Measurements from ENCODE around the gene TMTC1. TPM values are rescaled to one million over a fixed set of nuclear protein-coding genes. Genes with fewer than 3 reads are reported as not detected.

Gene TMTC1
- total and polyA plus RNA-seq, 2 donors (not counting 1 experiment from before 2014, with no cell fraction given) = not detected

GRCh38 chr12:29794862-29795261, 11.1 kb upstream of the TMTC1 start:
- Histone ChIP-seq H3K36me3 (replicated peaks in 1 of 2; ENCODE audit: control extremely low read depth in 1 of 2, control insufficient read depth in 1 of 2, extremely low read depth in 1 of 2, insufficient read depth in 2 of 2, low read length in 1 of 2) (no peaks in the 10 kb centered on the region), H3K4me2 (replicated peaks; ENCODE audit: low read depth, low read length, poor library complexity, severe bottlenecking) (no peak overlapping the region), H3K27me3 (replicated peaks in 1 of 4; ENCODE audit: control extremely low read depth in 1 of 4, control insufficient read depth in 3 of 4, insufficient read depth in 4 of 4, low read length in 3 of 4) (no peaks in the 10 kb centered on the region), H3K27ac (ENCODE audit: low read length in 2 of 2) (no peak overlapping the region), H3K4me1 (ENCODE audit: control insufficient read depth in 2 of 2, insufficient read depth in 2 of 2, low read length in 2 of 2) (no peaks in the 10 kb centered on the region), H3K9ac (ENCODE audit: low read length) (no peak overlapping the region), H3K4me3 (ENCODE audit: control extremely low read depth in 1 of 5, extremely low read depth in 1 of 5, insufficient read depth in 1 of 5, low read depth in 2 of 5, low read length in 4 of 5) (no peak overlapping the region), H2AFZ (ENCODE audit: insufficient read depth, low read depth, low read length, poor library complexity, severe bottlenecking) (no peak overlapping the region), H3K79me2 (ENCODE audit: control insufficient read depth, insufficient read depth, low read length) (no peaks in the 10 kb centered on the region), H4K20me1 (ENCODE audit: control insufficient read depth, insufficient read depth, low read length, poor library complexity, severe bottlenecking) (no peaks in the 10 kb centered on the region), H3K9me3 (ENCODE audit: control extremely low read depth in 1 of 3, control insufficient read depth in 2 of 3, insufficient read depth in 1 of 3, low read length in 2 of 3) (peaks cover 3 to 13% (median 8%) of the 10 kb centered on the region in 3 donors)
- ATAC-seq (ENCODE audit: low read depth) = no peak
- H3K4me1 Mint-ChIP-seq = no peaks in the 10 kb centered on the region
- H3K27me3 Mint-ChIP-seq = no peaks in the 10 kb centered on the region
- no peak overlapping the region for H3K27ac Mint-ChIP-seq
- TF ChIP-seq CTCF (IDR thresholded peaks at IDR 0.05) (no peak), EZH2 (IDR thresholded peaks at IDR 0.05; ENCODE audit: borderline replicate concordance, insufficient read depth, low read depth, low read length, poor library complexity, severe bottlenecking) (no peak)
- H3K9me3 Mint-ChIP-seq (ENCODE audit: insufficient read depth) = no peaks in the 10 kb centered on the region
- ChIA-PET CTCF (no interaction called here), POLR2A (no interaction called here)
- intact Hi-C loops (cut with micrococcal nuclease) = no loop called here
- H3K4me3 Mint-ChIP-seq = no peak overlapping the region
- DNase-seq = no peak

GRCh38 chr12:29792853-29793252, 9.1 kb upstream of the TMTC1 start:
- H2AFZ ChIP-seq (ENCODE audit: insufficient read depth, low read depth, low read length, poor library complexity, severe bottlenecking) = no peak overlapping the region
- Mint-ChIP-seq H3K9me3 (ENCODE audit: insufficient read depth) (no peaks in the 10 kb centered on the region), H3K4me3 (no peak overlapping the region), H3K27me3 (no peaks in the 10 kb centered on the region), H3K27ac (no peak overlapping the region), H3K4me1 (no peaks in the 10 kb centered on the region)
- intact Hi-C loops (cut with micrococcal nuclease) = no loop called here
- H3K27me3 ChIP-seq (replicated peaks in 1 of 4; ENCODE audit: control extremely low read depth in 1 of 4, control insufficient read depth in 3 of 4, insufficient read depth in 4 of 4, low read length in 3 of 4) = no peaks in the 10 kb centered on the region
- peaks cover 3 to 13% (median 8%) of the 10 kb centered on the region in 3 donors for H3K9me3 ChIP-seq (ENCODE audit: control extremely low read depth in 1 of 3, control insufficient read depth in 2 of 3, insufficient read depth in 1 of 3, low read length in 2 of 3)
- ChIA-PET POLR2A (no interaction called here), CTCF (no interaction called here)
- 96% methylated on average over 8 of the region's 8 CpGs for WGBS (ENCODE audit: insufficient coverage)
- H3K36me3 ChIP-seq (replicated peaks in 1 of 2; ENCODE audit: control extremely low read depth in 1 of 2, control insufficient read depth in 1 of 2, extremely low read depth in 1 of 2, insufficient read depth in 2 of 2, low read length in 1 of 2) = no peaks in the 10 kb centered on the region
- no peaks in the 10 kb centered on the region for H4K20me1 ChIP-seq (ENCODE audit: control insufficient read depth, insufficient read depth, low read length, poor library complexity, severe bottlenecking)
- no peak for DNase-seq
- no peaks in the 10 kb centered on the region for H3K79me2 ChIP-seq (ENCODE audit: control insufficient read depth, insufficient read depth, low read length)
- no peak overlapping the region for H3K4me3 ChIP-seq (ENCODE audit: control extremely low read depth in 1 of 5, extremely low read depth in 1 of 5, insufficient read depth in 1 of 5, low read depth in 2 of 5, low read length in 4 of 5)
- no peak overlapping the region for H3K27ac ChIP-seq (ENCODE audit: low read length in 2 of 2)
- ATAC-seq (ENCODE audit: low read depth) = no peak
- no peak overlapping the region for H3K4me2 ChIP-seq (replicated peaks; ENCODE audit: low read depth, low read length, poor library complexity, severe bottlenecking)
- no peak overlapping the region for H3K9ac ChIP-seq (ENCODE audit: low read length)
- no peaks in the 10 kb centered on the region for H3K4me1 ChIP-seq (ENCODE audit: control insufficient read depth in 2 of 2, insufficient read depth in 2 of 2, low read length in 2 of 2)
- TF ChIP-seq EZH2 (IDR thresholded peaks at IDR 0.05; ENCODE audit: borderline replicate concordance, insufficient read depth, low read depth, low read length, poor library complexity, severe bottlenecking) = no peak
- no peak for TF ChIP-seq CTCF (IDR thresholded peaks at IDR 0.05)

Data from B cell (primary cell).